Fibroblast of lung (primary cell): ENCODE results near the gene WDR37.

ENCODE experiments used
- CTCF ChIP-seq, 2 donors: IDR thresholded peaks in 1 of 2; conservative IDR thresholded peaks in 1 of 2; 1 replicate in 1 of 2; 2 replicates in 1 of 2; pipeline ENCODE4 v1.5.1; 2011 to 2012; ENCODE audit warnings: low read length in 2 of 2, control low read depth in 1 of 2, inconsistent platforms in 1 of 2, low read depth in 1 of 2, mild to moderate bottlenecking in 1 of 2
- EZH2 ChIP-seq: IDR thresholded peaks from 2 replicates; pipeline ENCODE4 v1.5.1; 2012; ENCODE audit warnings: low read length, control low read depth, mild to moderate bottlenecking; ENCODE audit errors: missing control alignments

GRCh38 chr10:1128649-1129048 lies 72.5 kb downstream of the WDR37 start:
- TF ChIP-seq CTCF (conservative IDR thresholded peaks at IDR 0.05 in 1 of 2, IDR thresholded peaks at IDR 0.05 in 1 of 2; ENCODE audit: low read depth in 1 of 2, low read length in 2 of 2): no peak
- no peak for TF ChIP-seq EZH2
